ENCODE results near the gene LSM12. TPM values are rescaled to one million over a fixed set of nuclear protein-coding genes. Genes with fewer than 3 reads are reported as not detected.
"Not testable (repeated sequence)": the region's sequence is repeated elsewhere in the genome, so short reads cannot be mapped to it uniquely, and the experiment has no call there.

Gene LSM12
- total RNA-seq, 4 donors from 2014 or later, result 15.0 to 31.7 (median 19.0) TPM

DNA sequence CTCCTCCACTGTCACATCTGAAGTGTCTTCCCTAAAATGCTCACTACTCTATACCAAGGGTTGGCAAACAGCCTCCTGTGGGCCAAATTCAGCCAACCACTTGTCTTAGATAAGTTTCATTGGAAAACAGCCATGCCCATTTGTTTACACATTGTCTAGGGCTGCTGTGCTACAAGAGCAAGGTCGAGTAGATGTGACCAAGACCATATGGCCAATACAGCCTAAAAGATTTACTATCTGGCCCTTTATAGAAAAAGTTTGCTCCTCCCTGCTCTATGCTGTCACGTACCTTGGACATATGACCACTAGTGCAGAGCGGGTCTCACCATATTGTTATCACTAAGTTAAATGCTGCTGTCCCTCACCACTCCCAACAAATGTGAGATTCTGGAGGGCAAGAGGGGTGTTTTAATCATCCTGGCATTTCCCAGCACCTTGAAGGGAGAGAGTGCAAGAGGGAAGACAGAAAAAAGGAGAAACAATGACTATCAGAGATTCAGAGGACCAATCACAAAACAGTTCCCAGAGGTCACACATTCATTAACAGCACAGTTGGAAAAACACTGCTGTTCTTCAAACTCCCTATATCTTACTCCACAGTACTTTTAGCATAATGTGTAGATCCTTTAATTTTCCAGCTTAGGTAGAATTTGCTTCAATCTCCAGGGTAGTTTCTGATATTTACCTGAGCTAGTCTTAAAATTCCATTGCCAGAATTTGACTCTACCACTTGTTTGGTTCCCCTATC lies 13.2 kb downstream of the LSM12 start:
- no peak overlapping the region for H3K4me3 ChIP-seq (ENCODE audit: low read depth, poor library complexity, severe bottlenecking)
- no peak for TF ChIP-seq POLR2A (IDR thresholded peaks at IDR 0.05)
- TF ChIP-seq, protein P1, sequence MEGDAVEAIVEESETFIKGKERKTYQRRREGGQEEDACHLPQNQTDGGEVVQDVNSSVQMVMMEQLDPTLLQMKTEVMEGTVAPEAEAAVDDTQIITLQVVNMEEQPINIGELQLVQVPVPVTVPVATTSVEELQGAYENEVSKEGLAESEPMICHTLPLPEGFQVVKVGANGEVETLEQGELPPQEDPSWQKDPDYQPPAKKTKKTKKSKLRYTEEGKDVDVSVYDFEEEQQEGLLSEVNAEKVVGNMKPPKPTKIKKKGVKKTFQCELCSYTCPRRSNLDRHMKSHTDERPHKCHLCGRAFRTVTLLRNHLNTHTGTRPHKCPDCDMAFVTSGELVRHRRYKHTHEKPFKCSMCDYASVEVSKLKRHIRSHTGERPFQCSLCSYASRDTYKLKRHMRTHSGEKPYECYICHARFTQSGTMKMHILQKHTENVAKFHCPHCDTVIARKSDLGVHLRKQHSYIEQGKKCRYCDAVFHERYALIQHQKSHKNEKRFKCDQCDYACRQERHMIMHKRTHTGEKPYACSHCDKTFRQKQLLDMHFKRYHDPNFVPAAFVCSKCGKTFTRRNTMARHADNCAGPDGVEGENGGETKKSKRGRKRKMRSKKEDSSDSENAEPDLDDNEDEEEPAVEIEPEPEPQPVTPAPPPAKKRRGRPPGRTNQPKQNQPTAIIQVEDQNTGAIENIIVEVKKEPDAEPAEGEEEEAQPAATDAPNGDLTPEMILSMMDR (IDR thresholded peaks at IDR 0.05), result no peak
- 69 to 70% methylated on average over 3 of the region's 3 CpGs for whole genome bisulfite sequencing, 2 donors
- intact Hi-C loops (cut with DNase I; ENCODE audit: low total_unique reads), result no loop called here
- DNase-seq (ENCODE audit: low spot score in 2 of 2), result no peak

- intact Hi-C loops (cut with DNase I; ENCODE audit: low total_unique reads), result no loop called here
- WGBS, 2 donors, result 92% methylated on average over 9 of the region's 9 CpGs
Measured at GRCh38 chr17:44049294-44050060, 17.0 kb downstream of the LSM12 start.

DNA sequence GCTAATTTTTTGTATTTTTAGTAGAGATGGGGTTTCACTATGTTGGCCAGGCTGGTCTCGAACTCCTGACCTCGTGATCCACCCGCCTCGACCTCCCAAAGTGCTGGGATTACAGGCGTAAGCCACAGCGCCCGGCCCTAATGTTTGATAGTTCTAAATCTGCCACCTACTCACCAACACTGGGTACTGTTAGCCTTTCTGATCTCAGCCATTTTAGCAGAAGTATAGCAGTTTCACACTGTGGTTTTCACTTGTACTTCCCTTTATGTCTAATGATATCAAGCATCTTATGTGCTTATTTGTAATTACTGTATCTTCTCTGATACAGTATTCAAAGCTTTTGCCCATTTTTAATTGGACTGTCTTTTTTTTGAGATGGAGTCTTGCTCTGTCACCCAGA lies 19.6 kb downstream of the LSM12 start:
- intact Hi-C loops (cut with DNase I; ENCODE audit: low total_unique reads); H3K4me3 ChIP-seq (ENCODE audit: low read depth, poor library complexity, severe bottlenecking); DNase-seq (ENCODE audit: low spot score in 2 of 2): not testable (repeated sequence)
- 96 to 98% methylated on average over 7 of the region's 7 CpGs for WGBS, 2 donors

More at GRCh38 chr17:44049294-44050060, 17.0 kb downstream of the LSM12 start:
- TF ChIP-seq, protein P1 (IDR thresholded peaks at IDR 0.05), result no peak
- TF ChIP-seq POLR2A (IDR thresholded peaks at IDR 0.05), result no peak
- no peak for DNase-seq (ENCODE audit: low spot score in 2 of 2)
- no peak overlapping the region for H3K4me3 ChIP-seq (ENCODE audit: low read depth, poor library complexity, severe bottlenecking)

GRCh38 chr17:44045486-44045885 lies 21.0 kb downstream of the LSM12 start:
- H3K4me3 ChIP-seq (ENCODE audit: low read depth, poor library complexity, severe bottlenecking), result no peak overlapping the region
- 84 to 86% methylated on average over 4 of the region's 4 CpGs for WGBS, 2 donors
- intact Hi-C loops (cut with DNase I; ENCODE audit: low total_unique reads), result no loop called here
- DNase-seq (ENCODE audit: low spot score in 2 of 2), result no peak
- no peak for TF ChIP-seq POLR2A (IDR thresholded peaks at IDR 0.05)
- TF ChIP-seq, protein P1 (IDR thresholded peaks at IDR 0.05), result no peak

- no peak for DNase-seq (ENCODE audit: low spot score in 2 of 2)
- intact Hi-C loops (cut with DNase I; ENCODE audit: low total_unique reads), result loop anchor here (5.0 kb wide), 1 partner anchor 102 kb away; the partner anchor contains the start of gene PPY
- TF ChIP-seq POLR2A (IDR thresholded peaks at IDR 0.05), result no peak
- TF ChIP-seq, protein P1 (IDR thresholded peaks at IDR 0.05), result no peak
- H3K4me3 ChIP-seq (ENCODE audit: low read depth, poor library complexity, severe bottlenecking), result no peak overlapping the region
- 38 to 60% methylated on average over 1 of the region's 1 CpG for WGBS, 2 donors
Measured at GRCh38 chr17:44044071-44044470, 22.4 kb downstream of the LSM12 start.

GRCh38 chr17:44043272-44043696 lies 23.2 kb downstream of the LSM12 start:
- intact Hi-C loops (cut with DNase I; ENCODE audit: low total_unique reads), result loop anchor here (5.0 kb wide), 1 partner anchor 101 kb away; the partner anchor contains the start of gene PPY
- 44 to 49% methylated on average over 4 of the region's 4 CpGs for WGBS, 2 donors
- TF ChIP-seq, protein P1 (IDR thresholded peaks at IDR 0.05), result no peak
- no peak for DNase-seq (ENCODE audit: low spot score in 2 of 2)
- H3K4me3 ChIP-seq (ENCODE audit: low read depth, poor library complexity, severe bottlenecking), result no peak overlapping the region

All from lower leg skin (tissue), 4 donors.